Choroid plexus epithelial cell (primary cell): ENCODE measurements around the gene TNFAIP2.

Source experiments
- DNase-seq: peaks from one replicate; pipeline ENCODE4 v3.0.0-alpha.2; 2010; ENCODE audit warnings: low read depth
- H3K4me3 ChIP-seq: 2 replicates; pipeline ENCODE4 v1.5.1; 2011; ENCODE audit warnings: low read depth, mild to moderate bottlenecking, control low read depth, low read length, moderate library complexity
- CTCF ChIP-seq: conservative IDR thresholded peaks from 2 replicates; pipeline ENCODE4 v1.5.1; 2011; ENCODE audit warnings: low read depth, mild to moderate bottlenecking, control low read depth, inconsistent platforms, low read length, moderate library complexity

Gene TNFAIP2

GRCh38 chr14:103100281-103101121 is 22.8 kb upstream of the TNFAIP2 start:
- no peak overlapping the region for H3K4me3 ChIP-seq
- no peak for DNase-seq
- TF ChIP-seq CTCF = no peak

- DNase-seq = no peak
- H3K4me3 ChIP-seq = no peak overlapping the region
- TF ChIP-seq CTCF = no peak
Observed at GRCh38 chr14:103101257-103101962, 21.9 kb upstream of the TNFAIP2 start.

- H3K4me3 ChIP-seq = no peak overlapping the region
- no peak for DNase-seq
- no peak for TF ChIP-seq CTCF
Observed at GRCh38 chr14:103101963-103102688, 21.1 kb upstream of the TNFAIP2 start.

- TF ChIP-seq CTCF = no peak
- DNase-seq = no peak
- no peak overlapping the region for H3K4me3 ChIP-seq
Observed at GRCh38 chr14:103102689-103103260, 20.5 kb upstream of the TNFAIP2 start.

- peak; percentile 25 for TF ChIP-seq CTCF
- no peak overlapping the region for H3K4me3 ChIP-seq
- peak; percentile 42 for DNase-seq
Observed at GRCh38 chr14:103103461-103104388, 19.5 kb upstream of the TNFAIP2 start.

- no peak for DNase-seq
- H3K4me3 ChIP-seq = no peak overlapping the region
- no peak for TF ChIP-seq CTCF
Observed at GRCh38 chr14:103104389-103104653, 18.9 kb upstream of the TNFAIP2 start.
